Activated naive CD8-positive, alpha-beta T cell treated with anti-CD3 and anti-CD28 coated beads for 36 hours (primary cell): ENCODE results near the gene CD37. TPM values are rescaled to one million over a fixed set of nuclear protein-coding genes. Genes with fewer than 3 reads are reported as not detected.
A peak's percentile ranks its signal among the peaks of the same experiment; 100 is the strongest.
"Not testable (repeated sequence)": the region's sequence is repeated elsewhere in the genome, so short reads cannot be mapped to it uniquely, and the experiment has no call there.

Source experiments
- DNase-seq: peaks from one replicate; pipeline ENCODE4 v3.0.0; 2021
- H3K27ac Mint-ChIP-seq: one replicate; pipeline ENCODE4 v1.8.0; 2022; ENCODE audit warnings: mild to moderate bottlenecking, moderate library complexity, mixed read lengths
- H3K27me3 Mint-ChIP-seq: one replicate; pipeline ENCODE4 v1.8.0; 2022; ENCODE audit warnings: mild to moderate bottlenecking, mixed read lengths
- H3K36me3 Mint-ChIP-seq: one replicate; pipeline ENCODE4 v1.8.0; 2021; ENCODE audit warnings: mild to moderate bottlenecking, mixed read lengths
- H3K4me1 Mint-ChIP-seq: one replicate; pipeline ENCODE4 v1.8.0; 2021; ENCODE audit warnings: mixed read lengths
- H3K4me3 Mint-ChIP-seq: one replicate; pipeline ENCODE4 v1.8.0; 2022; ENCODE audit warnings: mild to moderate bottlenecking, moderate library complexity, mixed read lengths
- H3K9me3 Mint-ChIP-seq: one replicate; pipeline ENCODE4 v1.8.0; 2022; ENCODE audit warnings: mixed read lengths
- total RNA-seq, 2 experiments: library from RNA; stranded (reverse); gene quantifications; one replicate each; pipeline ENCODE4 v1.2.3, GENCODE V29; 2021

CD37 gene
- total RNA-seq, 2 experiments from 2014 or later, result 110 to 114 TPM

GRCh38 chr19:49373174-49373573 lies 38.0 kb downstream of the CD37 start:
- H3K27me3 Mint-ChIP-seq, H3K36me3 Mint-ChIP-seq, H3K9me3 Mint-ChIP-seq, H3K27ac Mint-ChIP-seq, H3K4me1 Mint-ChIP-seq, H3K4me3 Mint-ChIP-seq, DNase-seq: not testable (repeated sequence)

GRCh38 chr19:49374665-49375434 lies 39.6 kb downstream of the CD37 start:
- no peaks in the 10 kb centered on the region for H3K4me1 Mint-ChIP-seq
- no peak overlapping the region for H3K27ac Mint-ChIP-seq
- no peaks in the 10 kb centered on the region for H3K36me3 Mint-ChIP-seq
- no peaks in the 10 kb centered on the region for H3K9me3 Mint-ChIP-seq
- no peak for DNase-seq
- H3K27me3 Mint-ChIP-seq, result peaks cover 4% of the 10 kb centered on the region
- H3K4me3 Mint-ChIP-seq, result no peak overlapping the region

- Mint-ChIP-seq H3K4me3 (no peak overlapping the region), H3K9me3 (peaks cover 6% of the 10 kb centered on the region), H3K4me1 (no peaks in the 10 kb centered on the region), H3K36me3 (peaks cover 5% of the 10 kb centered on the region), H3K27me3 (peaks cover 4% of the 10 kb centered on the region), H3K27ac (no peak overlapping the region)
- no peak for DNase-seq
These were observed 43.3 kb downstream of the CD37 start for GRCh38 chr19:49378512-49378911.

- peaks cover 4% of the 10 kb centered on the region for H3K27me3 Mint-ChIP-seq
- H3K36me3 Mint-ChIP-seq, result peaks cover 5% of the 10 kb centered on the region
- DNase-seq, result no peak
- no peaks in the 10 kb centered on the region for H3K4me1 Mint-ChIP-seq
- no peak overlapping the region for H3K27ac Mint-ChIP-seq
- H3K4me3 Mint-ChIP-seq, result no peak overlapping the region
- peaks cover 6% of the 10 kb centered on the region for H3K9me3 Mint-ChIP-seq
These were observed 45.2 kb downstream of the CD37 start for GRCh38 chr19:49380391-49380790.

GRCh38 chr19:49382639-49383038 lies 47.4 kb downstream of the CD37 start:
- no peak overlapping the region for H3K4me3 Mint-ChIP-seq
- DNase-seq, result no peak
- no peak overlapping the region for H3K27ac Mint-ChIP-seq
- peaks cover 5% of the 10 kb centered on the region for H3K36me3 Mint-ChIP-seq
- H3K27me3 Mint-ChIP-seq, result no peaks in the 10 kb centered on the region
- peaks cover 6% of the 10 kb centered on the region for H3K9me3 Mint-ChIP-seq
- H3K4me1 Mint-ChIP-seq, result no peaks in the 10 kb centered on the region

GRCh38 chr19:49383599-49383998 lies 48.4 kb downstream of the CD37 start:
- Mint-ChIP-seq H3K9me3 (peaks cover 6% of the 10 kb centered on the region), H3K36me3 (peaks cover 5% of the 10 kb centered on the region), H3K27me3 (peaks cover 3% of the 10 kb centered on the region), H3K27ac (no peak overlapping the region), H3K4me1 (peaks cover 3% of the 10 kb centered on the region), H3K4me3 (no peak overlapping the region)
- DNase-seq, result no peak

GRCh38 chr19:49387936-49388372 lies 52.7 kb downstream of the CD37 start, which contains the start of gene KASH5:
KASH5 (plus strand) TSS chr19:49388249; CDS start chr19:49390884, 2,635 bp downstream.
- H3K4me3 Mint-ChIP-seq, result peak within 1 kb of the TSS; percentile 47
- peaks cover 16% of the 10 kb centered on the region for H3K4me1 Mint-ChIP-seq
- H3K36me3 Mint-ChIP-seq, result no peaks in the 10 kb centered on the region
- H3K27ac Mint-ChIP-seq, result peak within 1 kb of the TSS; percentile 78
- no peaks in the 10 kb centered on the region for H3K9me3 Mint-ChIP-seq
- H3K27me3 Mint-ChIP-seq, result peaks cover 7% of the 10 kb centered on the region
- peak; percentile 86 for DNase-seq

GRCh38 chr19:49389406-49389805 lies 54.2 kb downstream of the CD37 start:
- H3K27ac Mint-ChIP-seq, result no peak overlapping the region
- H3K27me3 Mint-ChIP-seq, result peaks cover 7% of the 10 kb centered on the region
- H3K36me3 Mint-ChIP-seq, result no peaks in the 10 kb centered on the region
- peaks cover 16% of the 10 kb centered on the region for H3K4me1 Mint-ChIP-seq
- no peak for DNase-seq
- H3K9me3 Mint-ChIP-seq, result no peaks in the 10 kb centered on the region
- no peak overlapping the region for H3K4me3 Mint-ChIP-seq

Other genes starting within 250 kb of the CD37 start
- gene SNRNP70, start 250.0 kb upstream of the CD37 start, total RNA-seq, result 100 to 1,000 TPM; 205 to 230 TPM
- gene LIN7B, start 221.0 kb upstream of the CD37 start, total RNA-seq, result 1 to 10 TPM; 2.2 to 2.5 TPM
- 1 to 10 TPM; 1.0 to 1.3 TPM for gene C19orf73, start 216.3 kb upstream of the CD37 start, total RNA-seq
- gene PPFIA3, start 215.9 kb upstream of the CD37 start, total RNA-seq, result 1 to 10 TPM; 3.2 to 4.3 TPM
- not detected for gene HRC, start 180.0 kb upstream of the CD37 start, total RNA-seq
- gene TRPM4, start 177.6 kb upstream of the CD37 start, total RNA-seq, result not detected
- 1 to 10 TPM in 1 of 2 experiments, under 1 TPM in 1; 0.86 to 1.4 TPM for gene SLC6A16, start 10.2 kb upstream of the CD37 start, total RNA-seq
- gene TEAD2, start 27.0 kb downstream of the CD37 start, total RNA-seq, result not detected
- not detected for gene DKKL1, start 28.5 kb downstream of the CD37 start, total RNA-seq
- 1 to 10 TPM in 1 of 2 experiments, under 1 TPM in 1; 0.45 to 1.1 TPM for gene KASH5, start 52.8 kb downstream of the CD37 start, total RNA-seq
- not detected for gene PTH2, start 88.0 kb downstream of the CD37 start, total RNA-seq
- not detected for gene GFY, start 90.0 kb downstream of the CD37 start, total RNA-seq
- not detected for gene SLC17A7, start 106.1 kb downstream of the CD37 start, total RNA-seq
- 100 to 1,000 TPM; 140 to 141 TPM for gene PIH1D1, start 116.4 kb downstream of the CD37 start, total RNA-seq
- gene ALDH16A1, start 117.8 kb downstream of the CD37 start, total RNA-seq, result 10 to 100 TPM; 34.4 to 42.0 TPM
- gene FLT3LG, start 138.8 kb downstream of the CD37 start, total RNA-seq, result 10 to 100 TPM; 61.0 to 63.5 TPM
- 1,000 to 10,000 TPM; 3,663 to 3,691 TPM for gene RPL13A, start 152.2 kb downstream of the CD37 start, total RNA-seq
- 1,000 to 10,000 TPM; 2,825 to 2,867 TPM for gene RPS11, start 161.0 kb downstream of the CD37 start, total RNA-seq
- 10 to 100 TPM; 11.5 to 12.2 TPM for gene FCGRT, start 177.3 kb downstream of the CD37 start, total RNA-seq
- 1 to 10 TPM; 3.6 to 4.3 TPM for gene RCN3, start 192.6 kb downstream of the CD37 start, total RNA-seq
- gene NOSIP, start 245.2 kb downstream of the CD37 start, total RNA-seq, result 10 to 100 TPM; 61.4 to 69.5 TPM
- 1 to 10 TPM; 1.5 to 1.6 TPM for gene PRRG2, start 245.9 kb downstream of the CD37 start, total RNA-seq